ENCODE results near the gene ARHGAP23. TPM values are rescaled to one million over a fixed set of nuclear protein-coding genes. Genes with fewer than 3 reads are reported as not detected.

The ARHGAP23 gene, protein sequence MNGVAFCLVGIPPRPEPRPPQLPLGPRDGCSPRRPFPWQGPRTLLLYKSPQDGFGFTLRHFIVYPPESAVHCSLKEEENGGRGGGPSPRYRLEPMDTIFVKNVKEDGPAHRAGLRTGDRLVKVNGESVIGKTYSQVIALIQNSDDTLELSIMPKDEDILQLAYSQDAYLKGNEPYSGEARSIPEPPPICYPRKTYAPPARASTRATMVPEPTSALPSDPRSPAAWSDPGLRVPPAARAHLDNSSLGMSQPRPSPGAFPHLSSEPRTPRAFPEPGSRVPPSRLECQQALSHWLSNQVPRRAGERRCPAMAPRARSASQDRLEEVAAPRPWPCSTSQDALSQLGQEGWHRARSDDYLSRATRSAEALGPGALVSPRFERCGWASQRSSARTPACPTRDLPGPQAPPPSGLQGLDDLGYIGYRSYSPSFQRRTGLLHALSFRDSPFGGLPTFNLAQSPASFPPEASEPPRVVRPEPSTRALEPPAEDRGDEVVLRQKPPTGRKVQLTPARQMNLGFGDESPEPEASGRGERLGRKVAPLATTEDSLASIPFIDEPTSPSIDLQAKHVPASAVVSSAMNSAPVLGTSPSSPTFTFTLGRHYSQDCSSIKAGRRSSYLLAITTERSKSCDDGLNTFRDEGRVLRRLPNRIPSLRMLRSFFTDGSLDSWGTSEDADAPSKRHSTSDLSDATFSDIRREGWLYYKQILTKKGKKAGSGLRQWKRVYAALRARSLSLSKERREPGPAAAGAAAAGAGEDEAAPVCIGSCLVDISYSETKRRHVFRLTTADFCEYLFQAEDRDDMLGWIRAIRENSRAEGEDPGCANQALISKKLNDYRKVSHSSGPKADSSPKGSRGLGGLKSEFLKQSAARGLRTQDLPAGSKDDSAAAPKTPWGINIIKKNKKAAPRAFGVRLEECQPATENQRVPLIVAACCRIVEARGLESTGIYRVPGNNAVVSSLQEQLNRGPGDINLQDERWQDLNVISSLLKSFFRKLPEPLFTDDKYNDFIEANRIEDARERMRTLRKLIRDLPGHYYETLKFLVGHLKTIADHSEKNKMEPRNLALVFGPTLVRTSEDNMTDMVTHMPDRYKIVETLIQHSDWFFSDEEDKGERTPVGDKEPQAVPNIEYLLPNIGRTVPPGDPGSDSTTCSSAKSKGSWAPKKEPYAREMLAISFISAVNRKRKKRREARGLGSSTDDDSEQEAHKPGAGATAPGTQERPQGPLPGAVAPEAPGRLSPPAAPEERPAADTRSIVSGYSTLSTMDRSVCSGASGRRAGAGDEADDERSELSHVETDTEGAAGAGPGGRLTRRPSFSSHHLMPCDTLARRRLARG (N-terminal part only)
- polyA plus RNA-seq (2012; ENCODE audit: insufficient read length, low read depth) = 1.5 TPM

DNA sequence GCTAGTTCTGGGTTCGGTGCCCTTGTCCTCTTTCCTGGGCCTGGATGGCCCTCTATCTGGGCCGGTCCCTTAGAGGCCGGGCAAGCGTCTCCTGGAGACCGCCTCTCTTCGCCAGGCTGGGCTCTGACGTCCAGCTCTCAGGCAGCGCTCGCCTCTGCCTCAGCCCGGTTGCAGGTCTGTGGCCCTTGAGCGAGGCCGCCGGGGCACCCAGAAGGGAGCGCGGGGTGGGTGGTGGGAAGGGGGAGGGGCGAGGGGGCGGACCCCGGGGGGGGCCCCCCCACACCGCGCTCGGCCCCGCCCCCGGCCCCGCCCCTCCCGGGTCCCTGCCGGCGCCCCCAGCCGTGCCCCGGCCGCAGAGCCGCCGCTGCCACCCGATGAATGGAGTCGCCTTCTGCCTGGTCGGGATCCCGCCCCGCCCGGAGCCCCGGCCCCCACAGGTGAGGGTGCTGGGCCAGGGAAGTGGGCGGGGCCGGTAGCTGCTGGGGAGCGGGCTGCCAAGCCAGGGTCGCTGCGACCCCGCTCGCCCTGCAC is at the start of gene ARHGAP23:
ARHGAP23 (plus strand) TSS at position 353 of the 531 bp plus-strand sequence; CDS start at position 375, 22 bp downstream.
- TF ChIP-seq FOXP2 (optimal IDR thresholded peaks at IDR 0.05; ENCODE audit: borderline replicate concordance, extremely low read depth, extremely low read length, insufficient read depth) = no peak
- TF ChIP-seq, protein P1, sequence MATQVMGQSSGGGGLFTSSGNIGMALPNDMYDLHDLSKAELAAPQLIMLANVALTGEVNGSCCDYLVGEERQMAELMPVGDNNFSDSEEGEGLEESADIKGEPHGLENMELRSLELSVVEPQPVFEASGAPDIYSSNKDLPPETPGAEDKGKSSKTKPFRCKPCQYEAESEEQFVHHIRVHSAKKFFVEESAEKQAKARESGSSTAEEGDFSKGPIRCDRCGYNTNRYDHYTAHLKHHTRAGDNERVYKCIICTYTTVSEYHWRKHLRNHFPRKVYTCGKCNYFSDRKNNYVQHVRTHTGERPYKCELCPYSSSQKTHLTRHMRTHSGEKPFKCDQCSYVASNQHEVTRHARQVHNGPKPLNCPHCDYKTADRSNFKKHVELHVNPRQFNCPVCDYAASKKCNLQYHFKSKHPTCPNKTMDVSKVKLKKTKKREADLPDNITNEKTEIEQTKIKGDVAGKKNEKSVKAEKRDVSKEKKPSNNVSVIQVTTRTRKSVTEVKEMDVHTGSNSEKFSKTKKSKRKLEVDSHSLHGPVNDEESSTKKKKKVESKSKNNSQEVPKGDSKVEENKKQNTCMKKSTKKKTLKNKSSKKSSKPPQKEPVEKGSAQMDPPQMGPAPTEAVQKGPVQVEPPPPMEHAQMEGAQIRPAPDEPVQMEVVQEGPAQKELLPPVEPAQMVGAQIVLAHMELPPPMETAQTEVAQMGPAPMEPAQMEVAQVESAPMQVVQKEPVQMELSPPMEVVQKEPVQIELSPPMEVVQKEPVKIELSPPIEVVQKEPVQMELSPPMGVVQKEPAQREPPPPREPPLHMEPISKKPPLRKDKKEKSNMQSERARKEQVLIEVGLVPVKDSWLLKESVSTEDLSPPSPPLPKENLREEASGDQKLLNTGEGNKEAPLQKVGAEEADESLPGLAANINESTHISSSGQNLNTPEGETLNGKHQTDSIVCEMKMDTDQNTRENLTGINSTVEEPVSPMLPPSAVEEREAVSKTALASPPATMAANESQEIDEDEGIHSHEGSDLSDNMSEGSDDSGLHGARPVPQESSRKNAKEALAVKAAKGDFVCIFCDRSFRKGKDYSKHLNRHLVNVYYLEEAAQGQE (IDR thresholded peaks at IDR 0.05; ENCODE audit: insufficient read depth in 1 of 2, low read depth in 2 of 2, low read length in 2 of 2) = no peak
- no peak for TF ChIP-seq POLR2AphosphoS5 (IDR thresholded peaks at IDR 0.05; ENCODE audit: low read depth, low read length)
- no peak for TF ChIP-seq SIN3A (IDR thresholded peaks at IDR 0.05; ENCODE audit: borderline replicate concordance, insufficient read depth, low read length)
- TF ChIP-seq TAF1 (IDR thresholded peaks at IDR 0.05; ENCODE audit: borderline replicate concordance, insufficient read depth, low read length) = no peak

DNA sequence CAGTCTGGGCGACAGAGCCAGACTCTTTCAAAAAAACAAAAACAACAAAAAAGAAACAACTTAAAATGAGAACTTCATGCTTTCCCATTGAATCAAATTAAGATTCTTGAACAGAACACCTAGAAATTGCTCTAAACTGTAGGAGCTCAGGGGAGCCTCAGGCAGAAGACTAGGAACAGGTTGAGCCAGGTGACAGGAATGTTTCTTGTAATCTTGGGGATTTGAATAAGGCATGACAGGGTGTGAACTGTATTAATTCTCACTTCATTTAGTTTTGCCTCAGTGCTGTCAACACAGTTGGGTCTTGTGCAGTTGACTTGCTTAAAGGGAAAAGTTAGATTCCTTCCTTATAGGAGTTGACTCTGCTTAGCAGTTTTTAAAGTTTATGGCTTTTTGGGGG is 48.8 kb upstream of the ARHGAP23 start:
- TF ChIP-seq POLR2AphosphoS5 (IDR thresholded peaks at IDR 0.05; ENCODE audit: low read depth, low read length) = no peak
- TF ChIP-seq TAF1 (IDR thresholded peaks at IDR 0.05; ENCODE audit: borderline replicate concordance, insufficient read depth, low read length) = no peak
- TF ChIP-seq FOXP2 (optimal IDR thresholded peaks at IDR 0.05; ENCODE audit: borderline replicate concordance, extremely low read depth, extremely low read length, insufficient read depth) = no peak
- no peak for TF ChIP-seq SIN3A (IDR thresholded peaks at IDR 0.05; ENCODE audit: borderline replicate concordance, insufficient read depth, low read length)
- TF ChIP-seq, protein P1 (IDR thresholded peaks at IDR 0.05; ENCODE audit: insufficient read depth in 1 of 2, low read depth in 2 of 2, low read length in 2 of 2) = no peak

DNA sequence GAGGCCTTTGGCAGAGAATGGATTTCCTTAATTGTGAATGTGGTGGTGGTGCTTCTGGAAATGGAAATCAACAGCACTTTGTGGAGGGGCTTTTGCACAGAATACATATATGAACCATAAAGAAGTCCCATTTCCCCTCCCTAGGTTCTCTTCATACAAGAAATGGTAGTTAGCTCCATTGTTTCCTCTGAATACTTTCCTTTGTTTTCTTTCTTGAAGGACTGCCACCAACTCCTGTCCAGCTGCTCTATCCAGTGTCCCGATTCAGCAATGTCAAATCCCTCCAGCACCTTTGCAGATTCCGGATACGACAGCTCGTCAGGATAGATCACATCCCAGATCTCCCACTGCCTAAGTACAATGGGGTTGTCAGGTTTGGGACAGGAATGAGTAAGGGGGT is 33.2 kb upstream of the ARHGAP23 start:
- TF ChIP-seq SIN3A (IDR thresholded peaks at IDR 0.05; ENCODE audit: borderline replicate concordance, insufficient read depth, low read length) (no peak), POLR2AphosphoS5 (IDR thresholded peaks at IDR 0.05; ENCODE audit: low read depth, low read length) (no peak), FOXP2 (optimal IDR thresholded peaks at IDR 0.05; ENCODE audit: borderline replicate concordance, extremely low read depth, extremely low read length, insufficient read depth) (no peak), TAF1 (IDR thresholded peaks at IDR 0.05; ENCODE audit: borderline replicate concordance, insufficient read depth, low read length) (no peak)
- TF ChIP-seq, protein P1 (IDR thresholded peaks at IDR 0.05; ENCODE audit: insufficient read depth in 1 of 2, low read depth in 2 of 2, low read length in 2 of 2) = no peak

DNA sequence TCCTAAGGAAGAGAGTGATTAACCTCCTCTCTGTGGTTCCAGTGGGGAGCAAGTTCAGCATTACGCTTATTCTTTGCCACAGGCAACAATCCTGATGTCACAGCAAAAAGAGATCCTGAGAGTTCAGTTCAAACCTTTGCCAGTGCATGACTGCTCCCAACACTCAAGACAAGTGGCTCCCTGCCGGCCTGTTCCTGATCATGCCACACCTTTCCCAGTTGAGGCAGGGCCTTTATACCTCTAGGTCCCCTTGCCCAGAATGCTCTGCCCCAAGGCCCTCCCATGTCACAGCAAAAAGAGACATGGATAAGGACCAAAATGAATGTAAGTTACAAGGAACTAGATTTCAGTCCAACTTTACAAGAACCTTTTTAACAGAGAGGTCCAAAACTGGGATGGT is 31.0 kb upstream of the ARHGAP23 start:
- no peak for TF ChIP-seq TAF1 (IDR thresholded peaks at IDR 0.05; ENCODE audit: borderline replicate concordance, insufficient read depth, low read length)
